Loucy (cell line): ENCODE results near the gene RGS12.

Source experiments
- H2AFZ ChIP-seq: fragments of 200-600 bp; sonication (generic); 2 replicates; pipeline ENCODE4 v1.6.0; 2016; ENCODE audit warnings: antibody characterized with exemption, mild to moderate bottlenecking, low read length, moderate library complexity
- H3F3A ChIP-seq: fragments of 200-600 bp; 2 replicates; pipeline ENCODE4 v1.6.0; 2016; ENCODE audit warnings: antibody characterized with exemption, low read depth, mild to moderate bottlenecking
- H3K27me3 ChIP-seq: fragments of 200-600 bp; sonication (generic); 2 replicates; pipeline ENCODE4 v1.6.1; 2014; ENCODE audit warnings: low read length, mild to moderate bottlenecking; ENCODE audit not compliant: insufficient read depth, poor library complexity, severe bottlenecking
- H3K36me3 ChIP-seq: fragments of 200-600 bp; sonication (generic); 2 replicates; pipeline ENCODE4 v1.6.1; 2016; ENCODE audit warnings: low read length; ENCODE audit not compliant: insufficient read depth
- H3K4me1 ChIP-seq: fragments of 200-600 bp; sonication (generic); 2 replicates; pipeline ENCODE4 v1.5.1; 2014; ENCODE audit warnings: low read length, mild to moderate bottlenecking; ENCODE audit not compliant: insufficient read depth, poor library complexity, severe bottlenecking
- H3K4me2 ChIP-seq: fragments of 200-600 bp; sonication (generic); 2 replicates; pipeline ENCODE4 v1.6.0; 2014; ENCODE audit warnings: antibody characterized with exemption, low read length, low read depth, mild to moderate bottlenecking; ENCODE audit not compliant: poor library complexity, severe bottlenecking
- H3K4me3 ChIP-seq: fragments of 200-600 bp; sonication (generic); 2 replicates; pipeline ENCODE4 v1.5.1; 2014; ENCODE audit warnings: low read length, mild to moderate bottlenecking, mixed read lengths; ENCODE audit not compliant: poor library complexity, severe bottlenecking
- H3K79me2 ChIP-seq: fragments of 200-600 bp; sonication (generic); 2 replicates; pipeline ENCODE4 v1.6.1; 2014; ENCODE audit warnings: low read length; ENCODE audit not compliant: insufficient read depth
- H3K9ac ChIP-seq: fragments of 200-600 bp; sonication (generic); 2 replicates; pipeline ENCODE4 v1.6.0; 2014; ENCODE audit warnings: mild to moderate bottlenecking, low read depth, low read length, moderate library complexity; ENCODE audit not compliant: poor library complexity, severe bottlenecking
- H3K9me2 ChIP-seq: fragments of 200-600 bp; sonication (generic); replicated peaks from 2 replicates; pipeline ENCODE4 v1.6.1; 2016; ENCODE audit warnings: low read depth, low read length, mixed read lengths
- H3K9me3 ChIP-seq: fragments of 200-600 bp; sonication (generic); 2 replicates; pipeline ENCODE4 v1.6.1; 2014; ENCODE audit warnings: mild to moderate bottlenecking, antibody characterized with exemption, low read length, low read depth; ENCODE audit not compliant: insufficient read depth
- H4K20me1 ChIP-seq: fragments of 200-600 bp; sonication (generic); 2 replicates; pipeline ENCODE4 v1.6.0; 2014; ENCODE audit warnings: antibody characterized with exemption, low read length, mild to moderate bottlenecking; ENCODE audit not compliant: insufficient read depth, poor library complexity, severe bottlenecking
- EZH2phosphoT487 ChIP-seq: fragments of 200-600 bp; IDR thresholded peaks from 2 replicates; pipeline ENCODE4 v1.6.1; 2018; ENCODE audit warnings: antibody characterized with exemption, mild to moderate bottlenecking, moderate library complexity, borderline replicate concordance
- TF ChIP-seq, protein P1 (sequence below): fragments of 200-600 bp; sonication (generic); conservative IDR thresholded peaks from 2 replicates; pipeline ENCODE4 v1.5.1; 2014; ENCODE audit warnings: mild to moderate bottlenecking, antibody characterized with exemption, low read length

RGS12 gene

DNA sequence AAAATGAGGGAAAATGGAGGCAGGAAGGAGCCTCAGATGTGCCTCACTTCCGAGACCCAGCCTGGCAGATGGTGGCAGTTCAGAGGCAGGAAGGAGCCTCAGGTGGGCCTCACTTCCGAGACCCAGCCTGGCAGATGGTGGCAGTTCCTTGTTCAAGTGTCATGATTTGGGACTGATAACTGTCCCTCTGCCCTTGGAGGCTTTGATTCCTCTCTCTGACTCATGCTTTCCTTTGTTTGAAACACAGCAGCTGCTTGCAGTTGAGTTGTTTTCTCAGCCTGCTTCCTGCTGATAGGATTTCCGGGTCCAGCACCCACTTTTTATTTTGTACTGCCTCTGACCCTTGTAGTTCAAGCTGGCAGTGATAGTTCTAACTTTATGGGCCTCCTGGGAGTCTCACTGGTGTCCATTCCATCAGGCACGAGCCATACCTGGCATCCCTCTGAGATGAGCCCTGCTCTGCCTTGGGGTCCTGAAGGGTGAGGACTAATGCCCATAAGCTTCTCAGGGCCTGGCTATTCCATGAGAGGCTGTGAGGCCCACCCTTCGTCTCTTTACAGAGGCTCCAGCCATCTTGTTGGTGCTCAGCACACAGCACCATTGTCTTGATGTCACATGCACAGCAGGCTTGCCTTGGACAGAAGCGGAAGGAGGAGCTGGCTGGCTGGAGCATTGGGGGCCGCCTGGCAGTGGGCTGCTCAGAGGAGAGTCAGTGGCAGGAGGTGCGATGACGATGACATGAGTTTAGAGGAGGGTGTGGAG, 13.0 kb downstream of the RGS12 start:
- Histone ChIP-seq H3K4me2 (peak overlapping the region; percentile 99), H3K4me1 (peaks cover 73% of the 10 kb centered on the region), H3K9me2 (no peaks in the 10 kb centered on the region), H4K20me1 (peaks cover 30% of the 10 kb centered on the region), H3K9me3 (no peaks in the 10 kb centered on the region), H3K27me3 (no peaks in the 10 kb centered on the region), H3K79me2 (peaks cover 90% of the 10 kb centered on the region), H3K36me3 (no peaks in the 10 kb centered on the region), H2AFZ (no peak overlapping the region), H3F3A (peaks cover 4% of the 10 kb centered on the region; the same call in 1 of the 2 replicates), H3K4me3 (peak overlapping the region; percentile 59), H3K9ac (peak overlapping the region; percentile 79)
- TF ChIP-seq EZH2phosphoT487 = no peak

DNA sequence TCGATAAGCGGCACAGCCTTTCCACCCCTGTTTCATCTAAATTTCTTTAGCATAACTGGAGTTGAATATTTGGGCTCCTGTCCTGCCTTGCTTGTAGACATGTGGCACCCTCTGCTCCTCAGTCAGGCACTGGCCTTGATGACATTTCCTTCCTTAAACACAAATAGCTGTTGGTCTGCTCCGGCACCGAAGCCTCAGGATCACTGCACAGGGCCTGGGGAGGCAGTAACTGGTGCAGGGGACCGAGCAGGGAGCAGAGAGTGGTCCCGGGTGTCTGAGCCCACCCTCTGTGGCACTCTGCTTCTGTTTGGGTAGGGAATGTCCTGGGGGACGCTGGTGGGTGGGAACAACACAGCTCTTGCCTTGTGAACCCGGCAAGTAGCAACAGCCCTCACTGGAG, 13.6 kb downstream of the RGS12 start:
- Histone ChIP-seq H3K4me2 (peak overlapping the region; percentile 99), H3K4me3 (peak overlapping the region; percentile 59), H3K27me3 (no peaks in the 10 kb centered on the region), H3K9ac (peak overlapping the region; percentile 72), H4K20me1 (peaks cover 30% of the 10 kb centered on the region), H3K4me1 (peaks cover 67% of the 10 kb centered on the region), H3F3A (peaks cover 4% of the 10 kb centered on the region; the same call in 1 of the 2 replicates), H3K9me2 (no peaks in the 10 kb centered on the region), H3K36me3 (no peaks in the 10 kb centered on the region), H3K9me3 (no peaks in the 10 kb centered on the region), H2AFZ (no peak overlapping the region), H3K79me2 (peaks cover 90% of the 10 kb centered on the region)
- no peak for TF ChIP-seq EZH2phosphoT487
- TF ChIP-seq, protein P1, sequence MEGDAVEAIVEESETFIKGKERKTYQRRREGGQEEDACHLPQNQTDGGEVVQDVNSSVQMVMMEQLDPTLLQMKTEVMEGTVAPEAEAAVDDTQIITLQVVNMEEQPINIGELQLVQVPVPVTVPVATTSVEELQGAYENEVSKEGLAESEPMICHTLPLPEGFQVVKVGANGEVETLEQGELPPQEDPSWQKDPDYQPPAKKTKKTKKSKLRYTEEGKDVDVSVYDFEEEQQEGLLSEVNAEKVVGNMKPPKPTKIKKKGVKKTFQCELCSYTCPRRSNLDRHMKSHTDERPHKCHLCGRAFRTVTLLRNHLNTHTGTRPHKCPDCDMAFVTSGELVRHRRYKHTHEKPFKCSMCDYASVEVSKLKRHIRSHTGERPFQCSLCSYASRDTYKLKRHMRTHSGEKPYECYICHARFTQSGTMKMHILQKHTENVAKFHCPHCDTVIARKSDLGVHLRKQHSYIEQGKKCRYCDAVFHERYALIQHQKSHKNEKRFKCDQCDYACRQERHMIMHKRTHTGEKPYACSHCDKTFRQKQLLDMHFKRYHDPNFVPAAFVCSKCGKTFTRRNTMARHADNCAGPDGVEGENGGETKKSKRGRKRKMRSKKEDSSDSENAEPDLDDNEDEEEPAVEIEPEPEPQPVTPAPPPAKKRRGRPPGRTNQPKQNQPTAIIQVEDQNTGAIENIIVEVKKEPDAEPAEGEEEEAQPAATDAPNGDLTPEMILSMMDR = no peak

DNA sequence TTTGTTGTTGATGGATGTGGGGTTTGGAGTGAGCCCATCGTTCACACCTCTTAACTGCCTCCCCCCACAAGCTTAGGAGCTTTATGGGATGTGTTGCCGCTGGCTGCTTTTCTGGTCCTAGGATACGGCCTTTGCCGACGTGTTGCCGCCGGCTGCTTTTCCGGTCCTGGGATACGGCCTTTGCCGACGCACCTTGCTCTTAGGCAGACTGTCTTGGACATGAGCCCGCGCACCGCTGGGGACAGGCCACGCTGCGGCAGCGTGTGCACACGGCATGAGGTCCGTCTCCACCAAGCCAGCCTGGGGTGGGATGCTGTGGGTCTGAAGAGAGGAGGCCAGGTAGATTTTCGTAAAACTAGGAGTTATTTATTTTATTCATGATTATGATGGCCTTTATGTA, 14.2 kb downstream of the RGS12 start:
- TF ChIP-seq, protein P1 = no peak
- H3K4me1 ChIP-seq = peaks cover 62% of the 10 kb centered on the region
- H4K20me1 ChIP-seq = peaks cover 29% of the 10 kb centered on the region
- H3K79me2 ChIP-seq = peaks cover 90% of the 10 kb centered on the region
- H3K9me3 ChIP-seq = no peaks in the 10 kb centered on the region
- no peaks in the 10 kb centered on the region for H3K36me3 ChIP-seq
- no peak overlapping the region for H3K4me3 ChIP-seq
- H3F3A ChIP-seq = peaks cover 4% of the 10 kb centered on the region; the same call in 1 of the 2 replicates
- no peaks in the 10 kb centered on the region for H3K9me2 ChIP-seq
- no peaks in the 10 kb centered on the region for H3K27me3 ChIP-seq
- H2AFZ ChIP-seq = no peak overlapping the region
- H3K4me2 ChIP-seq = peak overlapping the region; percentile 99
- peak overlapping the region; percentile 72 for H3K9ac ChIP-seq
